Measurements from ENCODE around the gene FAM236A. TPM values are rescaled to one million over a fixed set of nuclear protein-coding genes. Genes with fewer than 3 reads are reported as not detected.
"Not testable (repeated sequence)": the region's sequence is repeated elsewhere in the genome, so short reads cannot be mapped to it uniquely, and the experiment has no call there.

Gene FAM236A
- total RNA-seq, 2 donors from 2014 or later: not detected

GRCh38 chrX:72980894-72981469, 43.0 kb downstream of the FAM236A start:
- not testable (repeated sequence) for H3K27me3 Mint-ChIP-seq; H3K9me3 ChIP-seq (ENCODE audit: control insufficient read depth, low read length, poor library complexity, severe bottlenecking); H3K27ac Mint-ChIP-seq; H3K4me1 Mint-ChIP-seq; ATAC-seq; H3K36me3 Mint-ChIP-seq (ENCODE audit: low read depth); H3K4me3 Mint-ChIP-seq; DNase-seq

Other genes with a start within 250 kb of the FAM236A start
- under 1 TPM; 0.29 to 0.32 TPM for gene PHKA1, start 223.9 kb upstream of the FAM236A start, total RNA-seq
- gene DMRTC1B, start 161.3 kb upstream of the FAM236A start, total RNA-seq: under 1 TPM; 0.65 to 0.86 TPM
- not detected for gene FAM236B, start 155.5 kb upstream of the FAM236A start, total RNA-seq
- not detected for gene FAM236D, start 130.0 kb upstream of the FAM236A start, total RNA-seq
- gene FAM236C, start 25.6 kb upstream of the FAM236A start, total RNA-seq: not detected
- gene DMRTC1, start 5.6 kb downstream of the FAM236A start, total RNA-seq: 1 to 10 TPM in 1 of 2 donors, not detected in 1; 1.8 TPM
- not detected for gene PABPC1L2B, start 64.7 kb downstream of the FAM236A start, total RNA-seq
- gene PABPC1L2A, start 141.3 kb downstream of the FAM236A start, total RNA-seq: not detected